SJCRH30 (cell line): Measurements from ENCODE around the gene ARID5A. TPM values are rescaled to one million over a fixed set of nuclear protein-coding genes. Genes with fewer than 3 reads are reported as not detected.
"Not testable (repeated sequence)": the region's sequence is repeated elsewhere in the genome, so short reads cannot be mapped to it uniquely, and the experiment has no call there.

Experiments
- DNase-seq, 2 experiments: peaks; one replicate each; pipeline ENCODE4 v3.0.0-alpha.2; 2015 to 2020
- H3K27ac ChIP-seq: fragments of 250-450 bp; sonication (Bioruptor Pico); 2 replicates; pipeline ENCODE4 v1.5.1; 2020; ENCODE audit warnings: mild to moderate bottlenecking, moderate library complexity
- H3K27me3 ChIP-seq: fragments of 250-450 bp; sonication (Bioruptor Pico); 2 replicates; pipeline ENCODE4 v1.5.1; 2020; ENCODE audit warnings: mild to moderate bottlenecking, moderate library complexity
- H3K36me3 ChIP-seq: fragments of 250-450 bp; sonication (Bioruptor Pico); 2 replicates; pipeline ENCODE4 v1.5.1; 2020; ENCODE audit warnings: mild to moderate bottlenecking, moderate library complexity
- H3K4me1 ChIP-seq: fragments of 250-450 bp; sonication (Bioruptor Pico); 2 replicates; pipeline ENCODE4 v1.5.1; 2020; ENCODE audit warnings: mild to moderate bottlenecking, moderate library complexity
- H3K4me3 ChIP-seq: fragments of 250-450 bp; sonication (Bioruptor Pico); 2 replicates; pipeline ENCODE4 v1.5.1; 2020; ENCODE audit warnings: mild to moderate bottlenecking, moderate library complexity
- H3K9me3 ChIP-seq: fragments of 250-450 bp; sonication (Bioruptor Pico); replicated peaks from 2 replicates; pipeline ENCODE4 v1.5.1; 2020; ENCODE audit warnings: mild to moderate bottlenecking, moderate library complexity
- total RNA-seq: library from RNA; depleted of rRNA; stranded (reverse); fragments of >200 nt; shearing (Covaris generic); gene quantifications from 2 replicates; pipeline ENCODE4 v1.2.3, GENCODE V29; 2014

ARID5A gene
- total RNA-seq, 1 experiment from 2014 or later: 14.2 TPM

DNA sequence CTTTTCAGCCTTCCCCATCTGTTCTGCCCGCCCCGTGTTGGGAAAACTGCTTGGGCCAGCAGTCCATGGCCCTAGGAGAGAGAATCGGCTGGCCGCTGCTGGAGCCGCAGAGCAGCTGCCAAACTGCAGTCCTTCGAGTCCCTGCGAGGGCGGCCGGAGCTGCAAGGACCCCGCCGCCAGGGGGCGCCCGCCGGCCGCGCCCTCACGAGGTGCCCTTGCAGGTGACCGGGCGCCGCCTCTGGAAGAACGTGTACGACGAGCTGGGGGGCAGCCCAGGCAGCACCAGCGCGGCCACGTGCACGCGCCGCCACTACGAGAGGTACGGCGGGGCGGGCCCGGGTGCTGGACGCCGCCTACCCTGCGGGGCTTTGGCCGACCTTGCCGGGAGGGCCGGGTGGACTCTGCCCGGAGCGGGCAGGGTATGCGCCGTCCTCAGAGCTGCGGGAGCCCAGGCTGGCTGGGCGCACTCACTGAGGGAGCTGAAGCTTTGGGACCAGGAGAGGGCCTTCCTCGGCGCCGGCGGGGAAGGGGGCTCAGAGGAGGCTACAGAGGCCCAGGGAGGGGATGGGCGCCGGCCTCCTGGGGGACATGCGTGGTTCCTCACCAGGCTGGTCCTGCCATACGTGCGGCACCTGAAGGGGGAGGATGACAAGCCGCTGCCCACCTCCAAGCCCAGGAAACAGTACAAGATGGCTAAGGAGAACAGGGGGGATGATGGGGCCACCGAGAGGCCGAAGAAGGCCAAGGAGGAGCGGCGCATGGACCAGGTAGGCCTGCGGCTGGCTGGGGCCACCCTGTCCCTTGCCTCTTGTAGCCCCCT is 13.6 kb downstream of the ARID5A start:
- no peak for DNase-seq
- Histone ChIP-seq H3K9me3 (no peaks in the 10 kb centered on the region), H3K36me3 (peaks cover 16% of the 10 kb centered on the region), H3K27me3 (no peaks in the 10 kb centered on the region), H3K4me1 (no peaks in the 10 kb centered on the region), H3K27ac (no peak overlapping the region), H3K4me3 (no peak overlapping the region)

DNA sequence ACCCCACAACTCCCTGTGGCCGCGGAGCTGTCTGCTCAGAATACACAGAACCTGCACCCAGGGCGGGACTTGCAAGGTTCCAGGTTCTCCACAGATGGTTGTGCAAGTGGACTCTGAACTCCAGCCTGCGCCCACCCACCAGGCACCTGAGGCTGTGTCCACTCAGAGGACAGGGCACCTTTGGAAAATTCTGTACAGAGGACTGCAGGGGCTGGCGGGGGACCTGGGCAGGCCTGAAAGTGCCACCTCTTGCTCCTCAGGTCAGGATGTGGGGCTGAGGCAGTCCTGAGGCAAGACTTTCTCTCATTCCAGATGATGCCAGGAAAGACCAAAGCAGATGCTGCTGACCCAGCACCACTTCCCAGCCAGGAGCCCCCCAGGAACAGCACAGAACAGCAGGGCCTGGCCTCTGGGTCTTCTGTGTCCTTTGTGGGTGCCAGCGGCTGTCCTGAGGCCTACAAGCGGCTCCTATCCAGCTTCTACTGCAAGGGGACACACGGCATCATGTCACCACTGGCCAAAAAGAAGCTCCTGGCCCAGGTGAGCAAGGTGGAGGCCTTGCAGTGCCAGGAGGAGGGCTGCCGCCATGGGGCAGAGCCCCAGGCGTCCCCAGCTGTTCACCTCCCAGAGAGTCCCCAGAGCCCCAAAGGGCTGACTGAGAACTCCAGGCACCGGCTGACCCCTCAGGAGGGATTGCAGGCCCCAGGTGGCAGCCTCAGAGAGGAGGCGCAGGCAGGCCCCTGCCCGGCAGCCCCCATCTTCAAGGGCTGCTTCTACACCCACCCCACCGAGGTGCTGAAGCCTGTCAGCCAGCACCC is 14.4 kb downstream of the ARID5A start:
- Histone ChIP-seq H3K9me3 (no peaks in the 10 kb centered on the region), H3K27me3 (no peaks in the 10 kb centered on the region), H3K4me1 (no peaks in the 10 kb centered on the region), H3K36me3 (peaks cover 12% of the 10 kb centered on the region), H3K27ac (no peak overlapping the region), H3K4me3 (no peak overlapping the region)
- DNase-seq: no peak

DNA sequence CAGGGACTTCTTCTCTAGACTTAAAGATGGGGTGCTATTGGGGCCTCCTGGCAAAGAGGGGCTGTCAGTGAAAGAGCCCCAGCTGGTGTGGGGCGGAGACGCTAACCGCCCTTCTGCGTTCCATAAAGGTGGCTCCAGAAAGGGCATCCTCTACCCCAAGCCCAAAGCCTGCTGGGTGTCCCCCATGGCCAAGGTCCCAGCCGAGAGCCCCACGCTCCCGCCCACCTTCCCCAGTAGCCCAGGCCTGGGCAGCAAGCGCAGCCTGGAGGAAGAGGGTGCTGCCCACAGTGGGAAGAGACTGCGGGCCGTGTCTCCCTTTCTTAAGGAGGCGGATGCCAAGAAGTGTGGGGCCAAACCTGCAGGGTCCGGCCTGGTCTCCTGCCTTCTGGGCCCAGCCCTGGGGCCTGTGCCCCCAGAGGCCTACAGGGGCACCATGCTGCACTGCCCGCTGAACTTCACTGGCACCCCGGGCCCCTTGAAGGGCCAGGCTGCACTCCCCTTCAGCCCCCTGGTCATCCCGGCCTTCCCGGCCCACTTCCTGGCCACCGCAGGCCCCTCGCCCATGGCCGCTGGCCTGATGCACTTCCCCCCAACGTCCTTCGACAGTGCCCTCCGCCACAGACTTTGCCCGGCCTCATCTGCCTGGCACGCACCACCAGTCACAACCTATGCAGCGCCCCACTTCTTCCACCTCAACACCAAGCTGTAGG is 15.2 kb downstream of the ARID5A start:
- no peak for DNase-seq
- Histone ChIP-seq H3K4me1 (no peaks in the 10 kb centered on the region), H3K27me3 (no peaks in the 10 kb centered on the region), H3K4me3 (no peak overlapping the region), H3K36me3 (peaks cover 12% of the 10 kb centered on the region), H3K27ac (no peak overlapping the region), H3K9me3 (no peaks in the 10 kb centered on the region)

DNA sequence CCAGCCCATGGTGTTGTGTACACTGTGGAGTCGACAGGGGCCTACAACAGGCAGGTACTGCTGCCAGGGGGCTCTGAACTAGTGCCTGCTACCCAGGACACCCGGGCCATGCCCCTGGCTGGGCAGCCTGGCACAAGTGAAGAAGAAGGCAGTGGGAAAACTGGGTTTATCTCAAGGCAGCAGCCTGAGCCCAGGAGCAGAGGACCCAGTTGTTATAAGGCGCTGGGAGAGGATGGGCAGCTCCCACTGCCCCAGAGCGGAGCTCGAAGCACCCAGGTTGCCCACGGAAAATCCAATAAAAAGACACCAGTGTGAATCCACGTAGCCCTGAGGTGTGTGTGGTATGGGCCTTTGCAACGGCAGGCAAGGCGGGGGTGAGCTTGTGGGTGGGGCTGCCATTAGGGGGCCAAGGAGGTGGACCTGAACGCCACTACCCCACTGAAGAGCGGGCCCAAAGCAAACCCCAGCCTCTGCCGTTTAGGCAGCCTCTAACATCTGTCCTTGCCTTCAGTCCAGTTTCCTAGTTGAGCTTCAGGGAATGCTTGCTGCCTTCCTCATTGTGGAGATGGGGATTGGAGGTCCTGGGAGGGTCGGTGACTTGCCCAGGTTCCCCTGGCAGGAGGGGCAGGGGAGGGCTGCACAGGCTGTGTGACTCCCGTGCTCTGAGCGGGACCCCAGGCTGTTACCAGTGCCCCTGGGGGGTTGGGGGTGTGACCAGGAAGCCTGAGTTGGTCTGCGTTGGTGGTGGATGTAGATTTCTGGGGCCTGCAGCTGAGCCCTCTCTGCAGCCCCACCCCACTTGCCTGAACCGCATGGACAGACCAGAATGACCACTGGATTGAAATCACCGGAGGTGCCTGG is 16.0 kb downstream of the ARID5A start:
- H3K4me3 ChIP-seq: no peak overlapping the region
- H3K36me3 ChIP-seq: peaks cover 12% of the 10 kb centered on the region
- H3K9me3 ChIP-seq: no peaks in the 10 kb centered on the region
- no peak overlapping the region for H3K27ac ChIP-seq
- no peaks in the 10 kb centered on the region for H3K27me3 ChIP-seq
- H3K4me1 ChIP-seq: no peaks in the 10 kb centered on the region
- DNase-seq: no peak

DNA sequence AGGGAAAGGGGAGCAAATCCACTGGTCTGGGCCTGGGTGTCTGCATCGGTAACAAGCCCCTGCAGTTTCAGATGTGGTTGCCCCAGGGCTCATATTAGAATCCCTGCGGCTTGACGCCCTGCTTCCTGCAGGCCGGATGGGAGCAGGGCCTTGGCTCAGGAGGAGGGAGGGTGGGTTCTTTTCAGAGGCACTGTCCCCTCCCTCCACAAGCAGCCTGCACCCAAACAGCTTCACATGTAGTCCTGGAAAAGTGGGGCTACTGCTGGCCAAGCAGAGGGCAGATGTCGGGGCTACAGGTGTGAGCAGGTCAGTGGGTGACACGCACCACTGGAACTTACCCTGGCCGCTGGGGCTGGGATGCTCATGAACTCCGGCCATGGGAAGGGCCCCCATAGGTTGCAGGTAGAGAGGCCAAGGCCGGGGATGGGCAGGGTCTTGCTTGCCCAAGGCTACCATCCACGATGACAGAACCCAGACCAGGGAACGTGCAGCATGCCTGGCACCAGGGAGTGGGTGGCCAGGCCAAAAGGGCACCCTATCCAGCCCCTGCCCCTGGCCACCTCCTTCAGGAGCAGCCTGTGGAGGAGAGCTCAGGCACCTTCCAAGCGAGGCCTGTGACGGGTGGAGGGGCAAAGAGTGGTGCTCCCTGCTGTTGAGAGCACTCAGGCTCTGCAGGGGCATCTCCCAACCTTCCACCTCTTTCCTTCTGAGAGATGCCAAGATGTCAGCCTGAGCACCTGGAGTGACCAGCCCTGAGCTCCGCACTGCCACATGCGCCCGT is 16.8 kb downstream of the ARID5A start:
- H3K9me3 ChIP-seq: no peaks in the 10 kb centered on the region
- H3K36me3 ChIP-seq: peaks cover 6% of the 10 kb centered on the region
- no peak overlapping the region for H3K4me3 ChIP-seq
- no peaks in the 10 kb centered on the region for H3K27me3 ChIP-seq
- H3K4me1 ChIP-seq: no peaks in the 10 kb centered on the region
- no peak overlapping the region for H3K27ac ChIP-seq
- DNase-seq: no peak

DNA sequence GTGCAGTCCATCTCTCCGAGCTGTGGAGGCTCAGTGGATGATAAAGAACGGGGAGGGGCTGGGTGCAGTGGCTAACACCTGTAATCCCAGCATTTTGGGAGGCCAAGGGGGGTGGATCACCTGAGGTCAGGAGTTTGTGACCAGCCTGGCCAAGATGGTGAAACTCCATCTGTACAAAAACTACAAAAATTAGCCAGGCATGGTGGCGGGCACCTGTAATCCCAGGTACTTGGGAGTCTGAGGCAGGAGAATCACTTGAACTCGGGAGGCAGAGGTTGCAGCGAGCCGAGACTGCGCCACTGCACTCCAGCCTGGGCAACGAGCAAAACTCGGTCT is 17.4 kb downstream of the ARID5A start:
- DNase-seq, H3K27ac ChIP-seq, H3K36me3 ChIP-seq, H3K4me3 ChIP-seq, H3K9me3 ChIP-seq, H3K4me1 ChIP-seq, H3K27me3 ChIP-seq: not testable (repeated sequence)

DNA sequence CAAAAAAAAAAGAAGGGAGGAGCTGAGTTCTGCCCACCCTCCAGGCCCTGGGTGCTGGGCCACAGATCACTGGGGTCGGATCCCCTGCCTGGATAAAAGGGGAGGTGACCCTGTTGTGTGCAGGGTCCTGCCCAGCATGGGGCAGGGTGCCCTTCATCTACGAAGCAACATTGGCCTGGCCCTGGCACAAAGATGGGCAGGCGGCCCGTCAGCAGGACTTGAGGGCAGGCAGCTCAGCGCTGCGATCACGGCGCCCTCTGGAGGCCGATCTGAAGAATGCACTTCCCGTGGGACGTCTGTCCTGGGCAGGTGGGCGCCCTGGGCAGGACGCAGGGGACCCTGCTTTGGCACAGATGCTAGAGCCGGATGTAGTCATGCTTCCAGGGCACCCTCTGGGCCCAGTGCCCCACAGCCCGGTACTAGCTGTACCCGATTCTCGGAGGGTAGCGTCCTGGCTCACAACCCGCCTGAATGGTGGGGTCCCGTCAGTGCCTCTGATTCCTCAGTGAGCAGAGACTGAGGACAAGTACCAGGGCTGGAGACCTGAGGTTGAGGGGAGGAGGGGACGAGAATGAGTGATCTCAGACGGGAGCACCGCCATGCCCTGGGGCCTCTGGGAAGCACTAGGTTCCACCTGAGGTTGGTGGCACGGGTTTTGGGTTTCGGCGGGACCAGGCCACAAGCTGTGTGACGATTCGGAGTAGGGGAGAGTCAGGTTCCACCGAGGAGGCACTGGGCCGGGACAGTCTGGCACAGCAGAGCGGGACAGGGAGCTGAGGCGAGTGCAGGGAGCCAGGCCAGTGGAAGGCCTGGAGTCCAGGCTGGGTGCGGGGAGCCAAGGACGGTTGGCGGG is 18.0 kb downstream of the ARID5A start:
- H3K9me3 ChIP-seq: no peaks in the 10 kb centered on the region
- no peaks in the 10 kb centered on the region for H3K4me1 ChIP-seq
- peak; percentile 59 to 75 for DNase-seq

DNA sequence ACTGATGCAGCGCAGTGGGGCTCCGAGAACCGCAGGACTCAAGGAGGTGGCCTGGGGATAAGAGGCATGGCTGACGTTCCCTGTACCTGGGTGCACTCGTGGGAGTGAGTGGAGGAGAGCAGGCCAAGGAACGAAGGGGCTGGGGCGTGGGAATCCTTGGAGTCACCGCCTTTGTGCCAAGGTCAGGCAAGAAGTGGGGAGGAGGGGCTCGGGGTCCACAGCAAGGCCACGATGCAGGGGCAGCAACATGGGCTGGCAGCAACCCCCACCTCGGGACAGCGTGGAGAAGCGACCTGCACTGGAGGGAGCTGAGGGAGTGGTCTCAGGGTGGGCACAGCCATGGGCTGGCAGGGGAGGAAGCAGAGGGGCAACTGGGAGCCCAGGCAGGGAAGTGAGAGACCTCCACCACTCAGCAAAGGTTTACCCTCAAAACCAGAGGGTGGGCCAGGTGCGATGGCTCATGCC is 18.6 kb downstream of the ARID5A start:
- Histone ChIP-seq H3K27me3 (no peaks in the 10 kb centered on the region), H3K4me1 (no peaks in the 10 kb centered on the region), H3K36me3 (no peaks in the 10 kb centered on the region; the same call in 1 of the 2 replicates), H3K4me3 (no peak overlapping the region), H3K9me3 (no peaks in the 10 kb centered on the region), H3K27ac (no peak overlapping the region)
- no peak for DNase-seq

More for the DNA sequence above, 18.0 kb downstream of the ARID5A start:
- Histone ChIP-seq H3K36me3 (no peaks in the 10 kb centered on the region; the same call in 1 of the 2 replicates), H3K4me3 (no peak overlapping the region), H3K27ac (no peak overlapping the region), H3K27me3 (no peaks in the 10 kb centered on the region)

DNA sequence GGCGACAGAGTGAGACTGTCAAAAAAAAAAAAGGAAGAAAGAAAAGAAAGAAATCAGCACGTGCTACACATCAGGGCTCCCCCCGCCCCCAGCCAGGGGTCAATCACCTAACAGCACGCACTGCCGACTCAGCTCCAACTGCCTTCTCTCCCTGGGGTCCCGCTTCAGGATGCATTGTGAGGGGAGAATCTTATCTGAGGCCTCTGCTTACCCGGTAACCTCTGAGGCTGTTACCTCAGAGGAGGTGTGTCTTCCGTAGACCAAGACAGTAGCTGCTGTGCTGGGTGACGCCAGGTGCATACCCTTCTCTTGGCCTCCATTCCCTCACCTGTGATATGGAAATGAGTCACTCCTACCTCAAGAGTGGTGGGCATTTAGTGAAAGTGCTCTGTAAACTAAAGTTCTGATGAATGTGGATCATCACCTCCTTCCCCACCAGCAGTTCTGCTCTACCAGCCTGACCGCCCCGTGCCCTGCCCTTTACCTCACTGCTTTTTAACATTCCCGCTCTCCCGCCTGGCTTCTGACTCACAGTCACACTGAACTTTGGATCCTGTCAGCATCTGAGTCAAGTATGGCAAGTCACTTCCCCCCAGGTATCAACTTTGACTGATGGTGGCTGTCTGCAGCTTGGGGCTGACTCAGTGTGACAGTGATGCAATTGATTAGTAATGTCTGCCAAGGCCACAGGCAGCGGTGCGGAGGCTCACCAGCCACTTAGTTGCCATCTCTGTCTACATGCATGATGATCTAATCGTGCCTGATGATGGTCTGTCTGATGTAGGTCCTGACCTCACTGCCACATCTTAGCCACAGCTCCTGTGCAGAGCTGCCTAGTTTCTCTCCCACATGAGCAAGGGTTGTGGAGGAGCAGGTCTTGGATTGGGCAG is 20.1 kb downstream of the ARID5A start:
- Histone ChIP-seq H3K27me3 (no peaks in the 10 kb centered on the region), H3K4me1 (no peaks in the 10 kb centered on the region), H3K4me3 (no peak overlapping the region), H3K27ac (no peak overlapping the region), H3K9me3 (no peaks in the 10 kb centered on the region), H3K36me3 (no peaks in the 10 kb centered on the region; the same call in 1 of the 2 replicates)
- no peak for DNase-seq

DNA sequence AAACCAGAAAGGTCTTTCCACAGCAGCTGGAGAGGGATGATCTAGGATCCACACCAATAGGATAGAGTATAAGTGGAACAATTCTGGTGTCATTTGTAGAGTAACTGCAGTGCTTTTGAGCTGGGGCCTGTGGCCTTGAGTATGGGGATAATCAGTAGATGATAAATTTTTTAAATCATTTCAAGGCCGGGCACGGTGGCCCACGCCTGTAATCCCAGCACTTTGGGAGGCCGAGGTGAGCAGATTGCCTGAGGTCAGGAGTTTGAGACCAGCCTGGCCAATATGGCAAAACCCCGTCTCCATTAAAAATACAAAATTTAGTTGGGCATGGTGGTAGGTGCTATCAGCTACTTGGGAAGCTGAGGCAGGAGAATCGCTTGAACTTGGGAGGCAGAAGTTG is 20.9 kb downstream of the ARID5A start:
- not testable (repeated sequence) for DNase-seq, H3K27me3 ChIP-seq, H3K4me3 ChIP-seq, H3K36me3 ChIP-seq, H3K9me3 ChIP-seq, H3K27ac ChIP-seq, H3K4me1 ChIP-seq

DNA sequence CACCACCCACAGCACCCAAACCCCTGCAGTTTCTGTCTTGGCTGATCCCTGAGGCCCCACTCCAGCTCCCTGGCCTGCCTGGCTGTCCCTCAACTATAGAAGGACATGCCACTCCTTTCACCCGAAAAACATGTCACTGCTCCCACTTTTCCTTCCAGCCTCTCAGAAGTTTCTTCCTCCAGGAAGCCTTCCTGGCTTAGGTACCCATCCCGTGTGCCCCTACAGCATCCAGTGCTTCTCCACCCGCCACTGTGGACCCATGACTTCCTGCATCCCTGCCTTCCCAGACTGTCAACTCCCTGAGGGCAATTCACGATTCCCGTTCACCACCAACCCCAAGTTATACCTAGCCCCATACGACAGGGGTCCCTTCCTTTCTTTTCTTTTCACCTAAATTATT is 21.5 kb downstream of the ARID5A start:
- Histone ChIP-seq H3K9me3 (no peaks in the 10 kb centered on the region), H3K27me3 (no peaks in the 10 kb centered on the region), H3K27ac (no peak overlapping the region), H3K36me3 (no peaks in the 10 kb centered on the region), H3K4me3 (no peak overlapping the region), H3K4me1 (no peaks in the 10 kb centered on the region)
- DNase-seq: no peak

DNA sequence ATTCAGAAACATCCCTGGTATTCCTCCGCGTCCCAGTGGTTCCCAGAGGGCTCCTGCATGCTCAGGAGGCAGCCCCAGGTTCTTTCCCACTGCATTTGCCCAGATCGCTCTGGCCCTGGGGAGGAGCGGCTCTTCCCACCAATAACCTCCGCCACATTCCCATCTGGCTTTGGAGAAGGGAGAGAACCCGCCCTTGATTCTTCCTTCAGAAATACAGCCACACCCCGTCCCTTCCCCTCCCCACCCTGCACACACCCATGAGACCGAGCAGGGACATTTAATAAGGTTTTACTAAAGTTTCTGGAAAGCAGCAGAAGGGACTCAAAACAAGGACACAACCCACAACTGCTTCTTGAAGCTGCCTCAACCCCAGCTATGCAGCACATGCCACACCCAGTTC is 21.9 kb downstream of the ARID5A start:
- Histone ChIP-seq H3K27ac (no peak overlapping the region), H3K9me3 (no peaks in the 10 kb centered on the region), H3K4me3 (no peak overlapping the region), H3K27me3 (no peaks in the 10 kb centered on the region), H3K4me1 (no peaks in the 10 kb centered on the region), H3K36me3 (no peaks in the 10 kb centered on the region)
- DNase-seq: no peak
